ENCODE results near the gene RABGAP1L.

The RABGAP1L gene

GRCh38 chr1:174799136-174799479 lies 639.8 kb downstream of the RABGAP1L start:
- Histone ChIP-seq H3K27me3 (ENCODE audit: control insufficient read depth in 3 of 3, insufficient read depth in 3 of 3, low read depth in 1 of 3, low read length in 3 of 3) (peaks cover 0 to 2% (median 0%) of the 10 kb centered on the region in 3 experiments), H4K8ac (ENCODE audit: low read depth, low read length) (no peak overlapping the region), H4K91ac (ENCODE audit: low read depth, low read length, poor library complexity) (no peak overlapping the region), H3K36me3 (replicated peaks in 1 of 2; ENCODE audit: control insufficient read depth in 2 of 2, insufficient read depth in 2 of 2, low read length in 2 of 2) (no peaks in the 10 kb centered on the region), H3K18ac (ENCODE audit: low read length) (no peak overlapping the region), H2BK15ac (ENCODE audit: low read length) (no peak overlapping the region), H3K79me1 (ENCODE audit: low read depth, low read length) (no peaks in the 10 kb centered on the region), H3K4me2 (ENCODE audit: insufficient read depth, low read length, poor library complexity, severe bottlenecking) (peak overlapping the region; percentile 63), H3K4ac (ENCODE audit: low read length) (no peak overlapping the region), H2AK5ac (ENCODE audit: low read depth, low read length) (no peak overlapping the region), H3K9ac (ENCODE audit: low read depth, low read length, poor library complexity) (no peak overlapping the region), H2AFZ (ENCODE audit: low read length) (peak overlapping the region; percentile 7), H3K14ac (ENCODE audit: low read length) (no peak overlapping the region), H3K4me1 (ENCODE audit: control insufficient read depth in 2 of 2, insufficient read depth in 1 of 2, low read depth in 1 of 2, low read length in 2 of 2) (peaks cover 5 to 9% of the 10 kb centered on the region in 2 donors), H2BK120ac (ENCODE audit: low read depth, low read length) (no peak overlapping the region), H3K23ac (ENCODE audit: low read depth, low read length, poor library complexity) (no peak overlapping the region), H3K9me3 (replicated peaks in 1 of 2; ENCODE audit: control insufficient read depth in 2 of 2, insufficient read depth in 1 of 2, low read depth in 1 of 2, low read length in 2 of 2) (no peaks in the 10 kb centered on the region), H2BK5ac (ENCODE audit: low read length) (no peak overlapping the region), H3K27ac (replicated peaks; ENCODE audit: low read length) (no peak overlapping the region), H2BK12ac (ENCODE audit: low read length) (no peak overlapping the region), H3K4me3 (ENCODE audit: low read length in 2 of 2) (peak overlapping the region in 1 of 2 donors; percentile 10)
- WGBS, 2 donors (ENCODE audit: extremely low coverage in 2 of 2, insufficient read length in 2 of 2, insufficient replicate concordance in 1 of 2), result no CpG with 5 or more reads among the region's 3 CpGs
- no peak for DNase-seq (ENCODE audit: low spot score)

GRCh38 chr1:174800216-174800851 lies 641.0 kb downstream of the RABGAP1L start:
- Histone ChIP-seq H3K27me3 (ENCODE audit: control insufficient read depth in 3 of 3, insufficient read depth in 3 of 3, low read depth in 1 of 3, low read length in 3 of 3) (peaks cover 0 to 2% (median 0%) of the 10 kb centered on the region in 3 experiments), H2BK15ac (ENCODE audit: low read length) (no peak overlapping the region), H3K9me3 (replicated peaks in 1 of 2; ENCODE audit: control insufficient read depth in 2 of 2, insufficient read depth in 1 of 2, low read depth in 1 of 2, low read length in 2 of 2) (no peaks in the 10 kb centered on the region), H2AK5ac (ENCODE audit: low read depth, low read length) (no peak overlapping the region), H3K4me3 (ENCODE audit: low read length in 2 of 2) (peak overlapping the region; percentile 52 to 68), H3K27ac (replicated peaks; ENCODE audit: low read length) (no peak overlapping the region), H3K14ac (ENCODE audit: low read length) (no peak overlapping the region), H2AFZ (ENCODE audit: low read length) (peak overlapping the region; percentile 69), H3K18ac (ENCODE audit: low read length) (no peak overlapping the region), H3K23ac (ENCODE audit: low read depth, low read length, poor library complexity) (no peak overlapping the region), H3K4me2 (ENCODE audit: insufficient read depth, low read length, poor library complexity, severe bottlenecking) (peak overlapping the region; percentile 63), H3K9ac (ENCODE audit: low read depth, low read length, poor library complexity) (no peak overlapping the region), H3K4ac (ENCODE audit: low read length) (no peak overlapping the region), H2BK120ac (ENCODE audit: low read depth, low read length) (no peak overlapping the region), H3K79me1 (ENCODE audit: low read depth, low read length) (no peaks in the 10 kb centered on the region), H4K8ac (ENCODE audit: low read depth, low read length) (no peak overlapping the region), H3K4me1 (ENCODE audit: control insufficient read depth in 2 of 2, insufficient read depth in 1 of 2, low read depth in 1 of 2, low read length in 2 of 2) (peaks cover 5 to 9% of the 10 kb centered on the region in 2 donors), H2BK5ac (ENCODE audit: low read length) (no peak overlapping the region), H2BK12ac (ENCODE audit: low read length) (no peak overlapping the region), H3K36me3 (replicated peaks in 1 of 2; ENCODE audit: control insufficient read depth in 2 of 2, insufficient read depth in 2 of 2, low read length in 2 of 2) (no peaks in the 10 kb centered on the region), H4K91ac (ENCODE audit: low read depth, low read length, poor library complexity) (no peak overlapping the region)
- WGBS, 2 donors (ENCODE audit: extremely low coverage in 2 of 2, insufficient read length in 2 of 2, insufficient replicate concordance in 1 of 2), result no CpG with 5 or more reads among the region's 10 CpGs
- DNase-seq (ENCODE audit: low spot score), result peak; percentile 6

DNA sequence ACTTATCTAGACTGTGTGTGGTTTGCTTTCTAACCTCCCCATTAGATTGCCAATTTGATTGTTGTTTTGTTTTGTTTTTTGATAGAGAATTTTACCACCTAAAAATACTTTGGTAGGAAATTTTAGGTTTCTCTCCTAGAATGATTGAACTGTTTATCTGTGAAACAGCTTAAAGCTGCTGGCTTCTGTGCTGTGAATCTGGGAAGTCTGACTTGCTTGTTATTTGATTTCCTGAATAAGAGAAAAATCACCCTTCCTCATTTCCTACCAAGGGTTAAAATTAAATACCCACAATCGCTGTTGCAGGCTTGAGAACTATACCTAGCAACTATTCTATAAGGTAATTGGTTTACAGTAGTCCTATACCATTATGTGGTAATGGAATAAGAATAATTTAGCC lies 641.6 kb downstream of the RABGAP1L start:
- H3K18ac ChIP-seq (ENCODE audit: low read length), result no peak overlapping the region
- peak overlapping the region in 1 of 2 donors; percentile 52 for H3K4me3 ChIP-seq (ENCODE audit: low read length in 2 of 2)
- H3K4ac ChIP-seq (ENCODE audit: low read length), result no peak overlapping the region
- H2AK5ac ChIP-seq (ENCODE audit: low read depth, low read length), result no peak overlapping the region
- no peak overlapping the region for H2BK12ac ChIP-seq (ENCODE audit: low read length)
- H3K4me1 ChIP-seq (ENCODE audit: control insufficient read depth in 2 of 2, insufficient read depth in 1 of 2, low read depth in 1 of 2, low read length in 2 of 2), result peaks cover 5 to 9% of the 10 kb centered on the region in 2 donors
- DNase-seq (ENCODE audit: low spot score), result no peak
- H3K9ac ChIP-seq (ENCODE audit: low read depth, low read length, poor library complexity), result no peak overlapping the region
- H3K9me3 ChIP-seq (replicated peaks in 1 of 2; ENCODE audit: control insufficient read depth in 2 of 2, insufficient read depth in 1 of 2, low read depth in 1 of 2, low read length in 2 of 2), result no peaks in the 10 kb centered on the region
- no peak overlapping the region for H2BK5ac ChIP-seq (ENCODE audit: low read length)
- no peak overlapping the region for H3K27ac ChIP-seq (replicated peaks; ENCODE audit: low read length)
- peak overlapping the region; percentile 69 for H2AFZ ChIP-seq (ENCODE audit: low read length)
- H4K8ac ChIP-seq (ENCODE audit: low read depth, low read length), result no peak overlapping the region
- no CpG with 5 or more reads among the region's 1 CpG for WGBS, 2 donors (ENCODE audit: extremely low coverage in 2 of 2, insufficient read length in 2 of 2, insufficient replicate concordance in 1 of 2)
- no peak overlapping the region for H3K4me2 ChIP-seq (ENCODE audit: insufficient read depth, low read length, poor library complexity, severe bottlenecking)
- H2BK120ac ChIP-seq (ENCODE audit: low read depth, low read length), result no peak overlapping the region
- no peak overlapping the region for H2BK15ac ChIP-seq (ENCODE audit: low read length)
- no peak overlapping the region for H3K14ac ChIP-seq (ENCODE audit: low read length)
- no peaks in the 10 kb centered on the region for H3K36me3 ChIP-seq (replicated peaks in 1 of 2; ENCODE audit: control insufficient read depth in 2 of 2, insufficient read depth in 2 of 2, low read length in 2 of 2)
- no peak overlapping the region for H3K23ac ChIP-seq (ENCODE audit: low read depth, low read length, poor library complexity)
- no peaks in the 10 kb centered on the region for H3K79me1 ChIP-seq (ENCODE audit: low read depth, low read length)
- H4K91ac ChIP-seq (ENCODE audit: low read depth, low read length, poor library complexity), result no peak overlapping the region
- peaks cover 0 to 2% (median 0%) of the 10 kb centered on the region in 3 experiments for H3K27me3 ChIP-seq (ENCODE audit: control insufficient read depth in 3 of 3, insufficient read depth in 3 of 3, low read depth in 1 of 3, low read length in 3 of 3)

- Histone ChIP-seq H2BK120ac (ENCODE audit: low read depth, low read length) (no peak overlapping the region), H2BK12ac (ENCODE audit: low read length) (no peak overlapping the region), H2AK5ac (ENCODE audit: low read depth, low read length) (no peak overlapping the region), H2AFZ (ENCODE audit: low read length) (no peak overlapping the region), H4K91ac (ENCODE audit: low read depth, low read length, poor library complexity) (no peak overlapping the region), H2BK15ac (ENCODE audit: low read length) (no peak overlapping the region), H3K4me1 (ENCODE audit: control insufficient read depth in 2 of 2, insufficient read depth in 1 of 2, low read depth in 1 of 2, low read length in 2 of 2) (peaks cover 0 to 27% of the 10 kb centered on the region in 2 donors), H3K4me2 (ENCODE audit: insufficient read depth, low read length, poor library complexity, severe bottlenecking) (no peak overlapping the region), H3K27me3 (ENCODE audit: control insufficient read depth in 3 of 3, insufficient read depth in 3 of 3, low read depth in 1 of 3, low read length in 3 of 3) (peaks cover 0 to 8% (median 0%) of the 10 kb centered on the region in 3 experiments), H3K9ac (ENCODE audit: low read depth, low read length, poor library complexity) (no peak overlapping the region), H3K27ac (replicated peaks; ENCODE audit: low read length) (no peak overlapping the region), H3K4me3 (ENCODE audit: low read length in 2 of 2) (no peak overlapping the region), H3K9me3 (replicated peaks in 1 of 2; ENCODE audit: control insufficient read depth in 2 of 2, insufficient read depth in 1 of 2, low read depth in 1 of 2, low read length in 2 of 2) (no peaks in the 10 kb centered on the region), H3K79me1 (ENCODE audit: low read depth, low read length) (no peaks in the 10 kb centered on the region), H3K18ac (ENCODE audit: low read length) (no peak overlapping the region), H4K8ac (ENCODE audit: low read depth, low read length) (no peak overlapping the region), H3K4ac (ENCODE audit: low read length) (no peak overlapping the region), H3K36me3 (replicated peaks in 1 of 2; ENCODE audit: control insufficient read depth in 2 of 2, insufficient read depth in 2 of 2, low read length in 2 of 2) (no peaks in the 10 kb centered on the region), H3K14ac (ENCODE audit: low read length) (no peak overlapping the region), H2BK5ac (ENCODE audit: low read length) (no peak overlapping the region), H3K23ac (ENCODE audit: low read depth, low read length, poor library complexity) (no peak overlapping the region)
- DNase-seq (ENCODE audit: low spot score), result no peak
- WGBS, 2 donors (ENCODE audit: extremely low coverage in 2 of 2, insufficient read length in 2 of 2, insufficient replicate concordance in 1 of 2), result no CpG with 5 or more reads among the region's 2 CpGs
These were observed 650.5 kb downstream of the RABGAP1L start for GRCh38 chr1:174809755-174810280.

Data from neuronal stem cell (in vitro differentiated cells).